Measurements from ENCODE around the gene CEMIP. TPM values are rescaled to one million over a fixed set of nuclear protein-coding genes. Genes with fewer than 3 reads are reported as not detected.

CEMIP gene
- total and polyA plus RNA-seq, 10 of the 15 experiments (the other 5 are each of a cell fraction or from before 2014, with no cell fraction given), result 0.01 to 0.44 (median 0.16) TPM; not detected in 6

- BruUV-seq (replicated peaks), result no TSS peak
- DNase-seq (ENCODE audit: low read depth, low spot score) (no peak), FAIRE-seq (no peak), ATAC-seq (no peak)
- WGBS (ENCODE audit: insufficient coverage, insufficient replicate concordance, low lambda C conversion rate, missing lambda C conversion rate), result 71% methylated on average over 17 of the region's 17 CpGs
- Histone ChIP-seq H3K4me3 (no peak overlapping the region), H2AFZ (ENCODE audit: control insufficient read depth, low read depth, low read length) (no peak overlapping the region), H3K9ac (ENCODE audit: control insufficient read depth, insufficient read depth, low read length) (no peak overlapping the region), H3K27me3 (replicated peaks in 1 of 2; ENCODE audit: control insufficient read depth in 2 of 2, insufficient read depth in 2 of 2, low read length in 1 of 2) (peaks cover 0 to 1% of the 10 kb centered on the region in 2 experiments; a peak in 2 of 4 replicates), H3K79me2 (ENCODE audit: control insufficient read depth, insufficient read depth, low read length) (no peaks in the 10 kb centered on the region), H4K20me1 (ENCODE audit: control insufficient read depth, insufficient read depth) (no peaks in the 10 kb centered on the region), H3K27ac (ENCODE audit: control insufficient read depth, insufficient read depth) (no peak overlapping the region), H3K4me2 (ENCODE audit: control insufficient read depth, insufficient read depth) (no peak overlapping the region), H3K9me3 (replicated peaks; ENCODE audit: control insufficient read depth, insufficient read depth, low read length) (no peaks in the 10 kb centered on the region), H3K36me3 (ENCODE audit: control insufficient read depth in 2 of 2, insufficient read depth in 2 of 2, low read length in 1 of 2) (no peaks in the 10 kb centered on the region), H3K4me1 (ENCODE audit: control insufficient read depth, insufficient read depth, low read length) (no peaks in the 10 kb centered on the region)
- RAD21 ChIA-PET (ENCODE audit: unreplicated experiment), result no interaction called here
- intact Hi-C loops (cut with micrococcal nuclease; ENCODE audit: unreplicated experiment), result no loop called here
- in situ Hi-C loops (cut with MboI), result no loop called here
- no peak for TF ChIP-seq NBN (IDR thresholded peaks at IDR 0.05)
- TF ChIP-seq SREBF1 (IDR thresholded peaks at IDR 0.05; ENCODE audit: low read length), result no peak
- no peak for TF ChIP-seq JUND (IDR thresholded peaks at IDR 0.05; ENCODE audit: low read depth, low read length)
- no peak for TF ChIP-seq RCOR1 (conservative IDR thresholded peaks at IDR 0.05; ENCODE audit: low read depth, low read length)
- TF ChIP-seq RAD51 (IDR thresholded peaks at IDR 0.05), result no peak
- SMC1A ChIA-PET (ENCODE audit: uncharacterized antibody, unreplicated experiment), result no interaction called here
- POLR2A ChIA-PET, result no interaction called here
- CTCF ChIA-PET, result no interaction called here
These were observed 146.5 kb downstream of the CEMIP start for GRCh38 chr15:80925597-80926059.

DNA sequence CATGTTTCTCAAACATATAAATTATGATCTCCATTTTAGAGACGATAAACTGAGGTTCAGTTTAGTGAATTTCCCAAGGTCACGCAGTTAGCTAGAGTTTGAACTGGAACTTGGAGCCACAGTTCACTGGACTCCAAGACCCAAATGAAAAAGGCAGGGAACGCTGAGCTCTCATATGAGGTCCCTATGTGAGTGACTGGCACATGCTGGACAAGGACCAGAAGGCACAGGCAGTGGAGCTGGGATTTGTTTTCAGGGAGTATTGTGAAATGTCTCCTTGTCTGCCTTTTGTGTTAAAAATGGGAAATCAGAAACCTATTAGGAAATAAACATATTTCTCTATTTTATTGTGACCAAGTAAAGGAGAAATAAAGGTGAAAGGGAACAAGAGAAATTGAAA is 147.0 kb downstream of the CEMIP start:
- H3K36me3 ChIP-seq (ENCODE audit: control insufficient read depth in 2 of 2, insufficient read depth in 2 of 2, low read length in 1 of 2), result no peaks in the 10 kb centered on the region
- H3K79me2 ChIP-seq (ENCODE audit: control insufficient read depth, insufficient read depth, low read length), result no peaks in the 10 kb centered on the region
- BruUV-seq (replicated peaks), result no TSS peak
- WGBS (ENCODE audit: insufficient coverage, insufficient replicate concordance, low lambda C conversion rate, missing lambda C conversion rate), result 54% methylated on average over 3 of the region's 3 CpGs
- peaks cover 0 to 1% of the 10 kb centered on the region in 2 experiments; a peak in 2 of 4 replicates for H3K27me3 ChIP-seq (replicated peaks in 1 of 2; ENCODE audit: control insufficient read depth in 2 of 2, insufficient read depth in 2 of 2, low read length in 1 of 2)
- in situ Hi-C loops (cut with MboI) (no loop called here), intact Hi-C loops (cut with micrococcal nuclease; ENCODE audit: unreplicated experiment) (no loop called here)
- H3K27ac ChIP-seq (ENCODE audit: control insufficient read depth, insufficient read depth), result no peak overlapping the region
- no peak overlapping the region for H3K4me2 ChIP-seq (ENCODE audit: control insufficient read depth, insufficient read depth)
- ATAC-seq (no peak), FAIRE-seq (no peak), DNase-seq (ENCODE audit: low read depth, low spot score) (no peak)
- ChIA-PET RAD21 (ENCODE audit: unreplicated experiment) (no interaction called here), SMC1A (ENCODE audit: uncharacterized antibody, unreplicated experiment) (no interaction called here), POLR2A (no interaction called here), CTCF (no interaction called here)
- H3K9me3 ChIP-seq (replicated peaks; ENCODE audit: control insufficient read depth, insufficient read depth, low read length), result no peaks in the 10 kb centered on the region
- H3K4me1 ChIP-seq (ENCODE audit: control insufficient read depth, insufficient read depth, low read length), result no peaks in the 10 kb centered on the region
- H2AFZ ChIP-seq (ENCODE audit: control insufficient read depth, low read depth, low read length), result no peak overlapping the region
- no peak overlapping the region for H3K4me3 ChIP-seq
- H4K20me1 ChIP-seq (ENCODE audit: control insufficient read depth, insufficient read depth), result no peaks in the 10 kb centered on the region
- no peak overlapping the region for H3K9ac ChIP-seq (ENCODE audit: control insufficient read depth, insufficient read depth, low read length)
- TF ChIP-seq EGR1 (IDR thresholded peaks at IDR 0.05; ENCODE audit: borderline replicate concordance in 1 of 2, low read depth in 2 of 2, low read length in 2 of 2) (no peak), CEBPZ (IDR thresholded peaks at IDR 0.05; ENCODE audit: low read depth, low read length) (no peak), EED (IDR thresholded peaks at IDR 0.05; ENCODE audit: low read depth) (no peak), ETV6 (conservative IDR thresholded peaks at IDR 0.05 in 1 of 2, IDR thresholded peaks at IDR 0.05 in 1 of 2; ENCODE audit: borderline replicate concordance in 1 of 2, low read depth in 1 of 2) (no peak), NRF1 (conservative IDR thresholded peaks at IDR 0.05; ENCODE audit: low read depth, low read length) (no peak)
- TF ChIP-seq, protein P1, sequence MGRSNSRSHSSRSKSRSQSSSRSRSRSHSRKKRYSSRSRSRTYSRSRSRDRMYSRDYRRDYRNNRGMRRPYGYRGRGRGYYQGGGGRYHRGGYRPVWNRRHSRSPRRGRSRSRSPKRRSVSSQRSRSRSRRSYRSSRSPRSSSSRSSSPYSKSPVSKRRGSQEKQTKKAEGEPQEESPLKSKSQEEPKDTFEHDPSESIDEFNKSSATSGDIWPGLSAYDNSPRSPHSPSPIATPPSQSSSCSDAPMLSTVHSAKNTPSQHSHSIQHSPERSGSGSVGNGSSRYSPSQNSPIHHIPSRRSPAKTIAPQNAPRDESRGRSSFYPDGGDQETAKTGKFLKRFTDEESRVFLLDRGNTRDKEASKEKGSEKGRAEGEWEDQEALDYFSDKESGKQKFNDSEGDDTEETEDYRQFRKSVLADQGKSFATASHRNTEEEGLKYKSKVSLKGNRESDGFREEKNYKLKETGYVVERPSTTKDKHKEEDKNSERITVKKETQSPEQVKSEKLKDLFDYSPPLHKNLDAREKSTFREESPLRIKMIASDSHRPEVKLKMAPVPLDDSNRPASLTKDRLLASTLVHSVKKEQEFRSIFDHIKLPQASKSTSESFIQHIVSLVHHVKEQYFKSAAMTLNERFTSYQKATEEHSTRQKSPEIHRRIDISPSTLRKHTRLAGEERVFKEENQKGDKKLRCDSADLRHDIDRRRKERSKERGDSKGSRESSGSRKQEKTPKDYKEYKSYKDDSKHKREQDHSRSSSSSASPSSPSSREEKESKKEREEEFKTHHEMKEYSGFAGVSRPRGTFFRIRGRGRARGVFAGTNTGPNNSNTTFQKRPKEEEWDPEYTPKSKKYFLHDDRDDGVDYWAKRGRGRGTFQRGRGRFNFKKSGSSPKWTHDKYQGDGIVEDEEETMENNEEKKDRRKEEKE (IDR thresholded peaks at IDR 0.05), result no peak

Measured in GM12878 (cell line).